Measurements from ENCODE around the gene NTSR2.

Gene NTSR2

GRCh38 chr2:11669454-11670291 is at the start of gene NTSR2:
TSS of gene NTSR2 (minus strand) at chr2:11670195. CDS start at chr2:11670129, 66 bp downstream.
- DNase-seq (ENCODE audit: low read depth in 1 of 2, low spot score in 1 of 2) = no peak

- no peak for DNase-seq (ENCODE audit: low read depth in 1 of 2, low spot score in 1 of 2)
Observed at GRCh38 chr2:11719230-11719977, 49.4 kb upstream of the NTSR2 start.

GRCh38 chr2:11718606-11719005 is 48.6 kb upstream of the NTSR2 start:
- no peak for DNase-seq (ENCODE audit: low read depth in 1 of 2, low spot score in 1 of 2)

DNA sequence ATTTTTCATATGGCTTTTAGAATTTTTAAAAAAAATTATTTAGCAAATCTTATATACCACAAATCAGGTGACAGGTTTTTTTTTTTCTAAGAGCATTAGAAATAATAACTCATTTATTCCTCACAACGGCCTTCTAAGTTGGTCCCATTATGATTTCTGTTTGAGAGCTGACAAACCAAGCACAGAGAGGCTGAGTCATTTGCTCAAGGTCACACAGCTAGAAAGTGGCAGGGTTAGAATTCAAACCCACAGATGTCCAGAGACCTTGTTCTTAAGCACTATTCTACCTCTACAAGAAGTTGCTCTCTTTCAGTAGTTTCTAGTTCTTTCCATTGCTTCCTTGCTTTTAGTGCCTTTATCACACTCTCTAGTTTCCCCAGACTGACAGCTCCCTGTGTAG is 47.6 kb upstream of the NTSR2 start:
- no peak for DNase-seq (ENCODE audit: low read depth in 1 of 2, low spot score in 1 of 2)

DNA sequence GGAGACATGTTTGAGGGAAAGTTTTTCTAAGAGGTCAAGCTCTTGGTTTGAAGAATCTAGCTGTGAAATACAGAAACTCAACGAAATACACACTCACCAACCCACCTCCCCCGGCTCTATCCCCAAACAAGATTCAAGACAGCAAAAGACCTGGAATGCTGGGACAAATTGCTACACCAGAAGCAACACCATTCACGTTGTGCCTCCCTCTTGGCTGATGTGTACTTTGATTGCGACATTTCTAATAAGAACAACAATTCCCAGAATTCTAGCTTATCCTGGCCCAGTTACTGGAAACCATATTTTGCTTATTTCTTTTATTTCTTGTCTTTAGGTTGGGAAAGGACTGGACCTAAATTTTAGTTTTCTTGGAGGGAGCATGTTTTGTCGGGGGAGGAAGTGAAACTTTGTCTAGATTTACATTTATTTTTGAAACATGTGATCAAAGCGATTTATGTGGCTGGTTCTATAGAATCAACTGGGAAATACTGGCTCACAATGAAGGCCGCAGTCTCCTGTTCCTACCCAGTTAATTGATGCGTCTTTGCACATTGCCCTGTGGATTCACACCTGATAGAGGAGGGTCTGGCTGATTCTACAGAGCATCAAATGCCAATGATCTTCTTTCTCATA is 46.8 kb upstream of the NTSR2 start:
- no peak for DNase-seq (ENCODE audit: low read depth in 1 of 2, low spot score in 1 of 2)

DNA sequence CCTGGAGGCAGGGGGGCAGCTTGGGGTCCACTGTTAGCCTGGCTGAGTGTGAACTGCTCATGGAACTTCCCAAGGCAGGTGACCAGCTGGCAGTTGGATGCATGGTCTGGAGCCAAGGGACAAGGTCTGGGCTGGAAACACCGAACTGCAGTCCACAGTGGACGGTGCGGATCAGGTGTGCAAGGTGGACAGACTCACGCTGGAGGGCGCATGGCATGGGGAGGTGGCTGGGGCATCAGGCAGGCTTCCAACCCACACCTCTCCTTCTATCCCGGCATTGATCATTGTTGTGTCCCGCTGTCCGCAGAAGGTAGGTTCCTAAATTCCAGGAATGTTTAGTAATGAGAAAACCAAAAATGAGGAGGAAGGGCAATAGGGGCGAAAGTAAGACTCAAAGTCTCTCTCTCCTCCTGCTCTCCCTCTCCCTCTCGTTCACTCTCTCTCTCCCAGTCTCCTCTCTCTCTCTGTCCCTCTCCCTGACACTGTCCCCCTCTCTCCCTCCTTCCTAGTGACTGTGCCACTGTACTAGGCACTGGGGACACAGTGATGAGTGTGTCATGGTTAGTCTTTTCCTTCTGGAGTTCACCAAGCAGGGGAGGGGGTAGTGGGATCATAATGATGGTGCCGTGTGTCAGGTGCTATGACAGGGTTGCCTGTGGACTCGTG is 46.1 kb upstream of the NTSR2 start:
- no peak for DNase-seq (ENCODE audit: low read depth in 1 of 2, low spot score in 1 of 2)

DNA sequence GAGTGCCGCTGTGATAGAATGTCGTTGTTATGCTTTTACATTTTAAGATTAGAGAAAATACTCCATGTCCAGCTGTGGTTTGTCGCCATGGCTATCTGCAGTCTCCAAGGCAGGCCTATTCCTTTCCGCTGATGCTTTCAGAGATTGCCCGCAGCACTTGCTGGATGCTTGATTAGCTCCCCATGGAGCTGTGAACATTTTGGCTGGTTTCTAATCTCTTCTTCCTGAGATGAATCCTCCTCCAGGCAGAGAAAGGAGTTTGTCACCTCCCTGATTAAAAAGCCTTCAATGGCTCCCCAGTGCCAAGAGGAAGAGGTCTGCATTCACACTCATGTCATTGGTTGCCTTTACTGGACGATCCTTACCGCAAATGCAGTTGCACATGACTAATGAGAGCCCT is 43.8 kb upstream of the NTSR2 start:
- DNase-seq (ENCODE audit: low read depth in 1 of 2, low spot score in 1 of 2) = no peak

DNA sequence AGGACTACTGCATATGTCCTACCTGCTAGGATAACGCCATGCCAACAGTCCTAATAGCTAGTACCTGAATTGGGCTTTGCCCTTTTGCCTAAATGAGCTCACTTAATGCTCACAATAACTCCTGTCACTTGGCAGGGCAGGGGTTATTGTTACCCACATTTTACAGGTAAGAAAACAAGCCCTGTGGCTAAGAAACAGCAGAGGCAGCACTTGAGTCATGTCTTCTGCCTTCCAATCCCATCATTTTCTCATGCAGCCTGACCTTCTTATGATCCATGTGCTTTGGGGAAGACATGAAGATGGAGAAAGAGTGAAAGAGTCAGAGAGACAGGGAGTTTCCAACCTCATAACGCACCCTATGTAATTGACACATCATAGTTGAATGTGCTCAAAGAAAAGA is 42.9 kb upstream of the NTSR2 start:
- no peak for DNase-seq (ENCODE audit: low read depth in 1 of 2, low spot score in 1 of 2)

- DNase-seq (ENCODE audit: low read depth in 1 of 2, low spot score in 1 of 2) = no peak
Observed at GRCh38 chr2:11711751-11712150, 41.8 kb upstream of the NTSR2 start.

- no peak for DNase-seq (ENCODE audit: low read depth in 1 of 2, low spot score in 1 of 2)
Observed at GRCh38 chr2:11711354-11711716, 41.3 kb upstream of the NTSR2 start.

GRCh38 chr2:11710632-11711353 is 40.8 kb upstream of the NTSR2 start:
- no peak for DNase-seq (ENCODE audit: low read depth in 1 of 2, low spot score in 1 of 2)

- no peak for DNase-seq (ENCODE audit: low read depth in 1 of 2, low spot score in 1 of 2)
Observed at GRCh38 chr2:11710210-11710609, 40.2 kb upstream of the NTSR2 start.

GRCh38 chr2:11709293-11709692 is 39.3 kb upstream of the NTSR2 start:
- no peak for DNase-seq (ENCODE audit: low read depth in 1 of 2, low spot score in 1 of 2)

DNA sequence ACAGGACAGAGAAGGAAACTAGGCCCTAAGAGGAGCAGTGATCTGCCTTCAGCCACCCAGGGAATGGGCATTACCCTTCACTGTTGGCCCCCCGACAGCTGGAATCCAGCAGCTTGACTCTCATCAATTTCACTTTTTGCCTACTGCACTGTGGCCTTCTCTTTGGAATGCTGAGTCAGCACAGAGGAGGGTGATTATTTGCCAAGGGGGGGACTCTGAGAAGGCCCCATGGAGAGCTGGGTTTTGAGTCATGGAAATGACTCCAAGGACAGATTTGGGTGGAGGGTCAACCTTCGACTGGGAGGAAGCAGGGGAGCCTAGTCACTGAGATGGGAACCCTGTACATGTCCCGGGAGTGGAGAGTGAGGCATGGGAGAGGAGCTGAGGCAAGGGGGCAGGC is 38.1 kb upstream of the NTSR2 start:
- no peak for DNase-seq (ENCODE audit: low read depth in 1 of 2, low spot score in 1 of 2)

DNA sequence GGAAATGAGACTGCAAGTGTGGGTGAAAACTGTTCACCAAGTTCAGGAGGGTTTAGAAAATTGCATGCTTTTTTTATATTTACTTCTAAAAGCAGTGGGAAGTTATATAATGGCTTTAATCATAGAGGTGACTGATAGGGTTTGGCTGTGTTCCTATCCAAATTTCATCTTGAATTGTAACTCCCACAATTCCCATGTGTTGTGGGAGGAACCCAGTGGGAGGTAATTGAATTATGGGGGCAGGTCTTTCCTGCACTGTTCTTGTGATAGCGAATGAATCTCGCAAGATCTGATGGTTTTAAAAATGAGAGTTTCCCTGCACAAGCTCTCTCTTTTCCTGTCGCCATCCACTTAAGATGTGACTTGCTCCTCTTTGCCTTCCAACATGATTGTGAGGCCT is 35.7 kb upstream of the NTSR2 start:
- no peak for DNase-seq (ENCODE audit: low read depth in 1 of 2, low spot score in 1 of 2)

- DNase-seq (ENCODE audit: low read depth in 1 of 2, low spot score in 1 of 2) = no peak
Observed at GRCh38 chr2:11705063-11705462, 35.1 kb upstream of the NTSR2 start.

- no peak for DNase-seq (ENCODE audit: low read depth in 1 of 2, low spot score in 1 of 2)
Observed at GRCh38 chr2:11703700-11704099, 33.7 kb upstream of the NTSR2 start.

DNA sequence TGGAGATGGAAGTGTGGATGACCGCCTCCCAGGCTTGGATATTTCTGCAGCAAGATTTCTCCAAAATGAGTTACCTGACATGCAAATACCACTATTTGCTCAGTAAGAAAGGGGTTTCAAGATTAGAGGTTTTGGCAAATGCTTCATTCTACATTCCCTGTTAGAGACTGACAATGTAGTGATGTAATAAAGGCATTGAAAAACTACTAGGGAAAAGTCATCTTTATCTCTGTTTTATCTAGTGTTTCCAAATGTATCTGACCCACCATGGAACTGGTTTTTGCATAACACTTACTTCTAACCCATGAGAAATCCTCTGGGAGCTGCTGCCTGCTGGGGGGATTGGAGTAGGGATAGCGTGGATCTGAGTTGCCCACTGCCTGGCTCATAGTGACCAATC is 33.0 kb upstream of the NTSR2 start:
- DNase-seq (ENCODE audit: low read depth in 1 of 2, low spot score in 1 of 2) = no peak

DNA sequence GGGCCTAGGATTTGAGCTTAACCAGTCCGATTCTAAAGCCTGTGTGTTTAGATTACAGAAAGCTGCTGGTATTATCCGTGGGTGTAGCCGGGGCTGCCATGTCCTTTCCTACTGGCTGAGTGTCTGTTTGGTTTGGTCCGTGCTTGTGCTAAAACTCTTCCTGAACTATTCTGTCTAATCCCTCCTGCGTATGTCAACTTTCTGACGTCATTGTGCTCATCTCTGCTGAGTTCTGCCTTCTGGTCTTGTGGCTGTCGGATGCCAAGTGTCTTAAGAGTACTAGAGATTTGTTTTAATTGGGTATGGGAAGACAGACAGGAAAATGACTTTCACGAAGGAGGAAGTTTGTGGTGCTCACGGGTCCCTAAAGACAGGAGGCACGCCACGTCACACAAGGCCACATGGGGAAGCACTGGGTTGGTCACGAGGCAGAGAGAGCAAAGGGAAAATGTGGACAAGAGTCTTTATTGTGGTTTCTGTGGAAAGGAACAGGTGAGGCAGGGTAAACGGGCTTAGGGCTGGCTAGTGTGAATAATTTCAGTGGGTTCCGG is 31.8 kb upstream of the NTSR2 start:
- DNase-seq (ENCODE audit: low read depth in 1 of 2, low spot score in 1 of 2) = no peak

- no peak for DNase-seq (ENCODE audit: low read depth in 1 of 2, low spot score in 1 of 2)
Observed at GRCh38 chr2:11701206-11701605, 31.2 kb upstream of the NTSR2 start.
